ENCODE data around the gene PLCB2.

Gene PLCB2

GRCh38 chr15:40334941-40335795 is 27.4 kb upstream of the PLCB2 start:
- H3K9me3 ChIP-seq (ENCODE audit: control insufficient read depth, low read length): no peaks in the 10 kb centered on the region
- no peaks in the 10 kb centered on the region for H3K27me3 ChIP-seq (ENCODE audit: control insufficient read depth, insufficient read depth, low read length)
- no peak overlapping the region for H3K9ac ChIP-seq
- no peak overlapping the region for H2AFZ ChIP-seq
- no peak overlapping the region for H3K4me3 ChIP-seq (ENCODE audit: low read depth, low read length)
- no peak overlapping the region for H3K4me2 ChIP-seq (ENCODE audit: low read length)
- H3K4me1 ChIP-seq: peaks cover 18% of the 10 kb centered on the region
- H3K36me3 ChIP-seq (ENCODE audit: control insufficient read depth, insufficient read depth, low read length): no peaks in the 10 kb centered on the region
- peaks cover 12% of the 10 kb centered on the region for H3K79me2 ChIP-seq
- no peak for TF ChIP-seq CTCF (IDR thresholded peaks at IDR 0.05)
- H3K27ac ChIP-seq: peak overlapping the region; percentile 68

- peaks cover 13% of the 10 kb centered on the region for H3K4me1 ChIP-seq
- no peaks in the 10 kb centered on the region for H3K36me3 ChIP-seq (ENCODE audit: control insufficient read depth, insufficient read depth, low read length)
- H2AFZ ChIP-seq: no peak overlapping the region
- no peak overlapping the region for H3K9ac ChIP-seq
- H3K27ac ChIP-seq: peak overlapping the region; percentile 68
- no peak for TF ChIP-seq CTCF (IDR thresholded peaks at IDR 0.05)
- H3K9me3 ChIP-seq (ENCODE audit: control insufficient read depth, low read length): no peaks in the 10 kb centered on the region
- H3K4me2 ChIP-seq (ENCODE audit: low read length): no peak overlapping the region
- no peaks in the 10 kb centered on the region for H3K27me3 ChIP-seq (ENCODE audit: control insufficient read depth, insufficient read depth, low read length)
- H3K79me2 ChIP-seq: peaks cover 11% of the 10 kb centered on the region
- no peak overlapping the region for H3K4me3 ChIP-seq (ENCODE audit: low read depth, low read length)
Measured at GRCh38 chr15:40334541-40334940, 26.8 kb upstream of the PLCB2 start.

GRCh38 chr15:40333922-40334492 is 26.3 kb upstream of the PLCB2 start:
- peaks cover 8% of the 10 kb centered on the region for H3K4me1 ChIP-seq
- peak overlapping the region; percentile 68 for H3K27ac ChIP-seq
- H3K4me3 ChIP-seq (ENCODE audit: low read depth, low read length): no peak overlapping the region
- no peak overlapping the region for H3K9ac ChIP-seq
- H3K27me3 ChIP-seq (ENCODE audit: control insufficient read depth, insufficient read depth, low read length): no peaks in the 10 kb centered on the region
- no peak overlapping the region for H2AFZ ChIP-seq
- H3K36me3 ChIP-seq (ENCODE audit: control insufficient read depth, insufficient read depth, low read length): no peaks in the 10 kb centered on the region
- no peak for TF ChIP-seq CTCF (IDR thresholded peaks at IDR 0.05)
- peaks cover 7% of the 10 kb centered on the region for H3K79me2 ChIP-seq
- no peaks in the 10 kb centered on the region for H3K9me3 ChIP-seq (ENCODE audit: control insufficient read depth, low read length)
- no peak overlapping the region for H3K4me2 ChIP-seq (ENCODE audit: low read length)

GRCh38 chr15:40332113-40332781 is 24.5 kb upstream of the PLCB2 start:
- Histone ChIP-seq H3K9me3 (ENCODE audit: control insufficient read depth, low read length) (no peaks in the 10 kb centered on the region), H3K4me2 (ENCODE audit: low read length) (no peak overlapping the region), H2AFZ (no peak overlapping the region), H3K9ac (no peak overlapping the region), H3K4me1 (no peaks in the 10 kb centered on the region), H3K27ac (no peak overlapping the region), H3K79me2 (no peaks in the 10 kb centered on the region), H3K4me3 (ENCODE audit: low read depth, low read length) (no peak overlapping the region), H3K27me3 (ENCODE audit: control insufficient read depth, insufficient read depth, low read length) (no peaks in the 10 kb centered on the region), H3K36me3 (ENCODE audit: control insufficient read depth, insufficient read depth, low read length) (no peaks in the 10 kb centered on the region)
- no peak for TF ChIP-seq CTCF (IDR thresholded peaks at IDR 0.05)

Data from parathyroid adenoma (tissue), 2 donors.